ENCODE measurements around the gene CST7. TPM values are rescaled to one million over a fixed set of nuclear protein-coding genes. Genes with fewer than 3 reads are reported as not detected.

The CST7 gene
- total and polyA plus RNA-seq, 2 of the 13 experiments (the other 11 are each of a cell fraction or from before 2014, with no cell fraction given), result not detected

DNA sequence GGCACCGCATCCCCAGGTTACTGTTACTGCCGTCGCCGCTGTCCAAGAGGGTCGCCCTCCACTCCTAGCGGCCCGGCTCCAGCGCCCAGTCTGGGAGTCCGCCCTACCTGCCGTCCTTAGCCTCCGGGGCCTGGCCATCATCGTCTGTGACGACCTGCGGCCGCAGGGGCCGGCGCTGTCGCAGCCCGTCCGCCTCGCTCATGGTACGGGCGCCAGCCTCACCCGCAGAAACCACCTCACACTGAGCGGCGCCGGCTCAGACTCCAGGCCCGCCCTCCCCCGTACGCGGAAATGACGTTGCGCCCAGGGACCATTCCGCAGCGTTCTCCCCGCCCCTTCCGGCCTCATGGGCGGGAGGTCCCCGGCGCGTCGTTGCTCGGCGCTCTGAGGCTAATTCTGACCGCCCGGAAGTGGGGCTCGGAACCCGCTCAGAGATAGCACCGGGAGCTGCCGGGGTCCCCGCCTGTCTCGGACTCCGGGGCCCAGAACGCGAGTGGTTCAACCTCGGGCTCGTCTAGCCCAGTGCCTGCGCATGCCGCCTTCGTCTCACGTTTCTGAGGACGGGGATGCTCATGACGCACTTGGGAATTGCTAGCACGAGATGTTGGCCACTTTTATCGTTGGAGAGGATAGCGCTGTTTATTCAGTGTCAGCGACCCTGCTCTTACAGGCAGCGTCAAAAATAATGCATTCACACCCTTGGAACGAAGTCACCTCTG is 43.6 kb downstream of the CST7 start, which contains the start of gene APMAP (continued):
- no peak; the same call in 1 of the 2 replicates for TF ChIP-seq ZBED4 (CRISPR knock-in tag; IDR thresholded peaks at IDR 0.05; ENCODE audit: borderline replicate concordance)
- no peak for TF ChIP-seq ZNF577 (CRISPR knock-in tag; IDR thresholded peaks at IDR 0.05; ENCODE audit: borderline replicate concordance, low read depth)
- TF ChIP-seq ZEB1 (IDR thresholded peaks at IDR 0.05; ENCODE audit: insufficient replicate concordance, low read depth), result peak; percentile 31
- TF ChIP-seq ZSCAN20 (CRISPR knock-in tag; IDR thresholded peaks at IDR 0.05; ENCODE audit: borderline replicate concordance), result peak; percentile 90; the same call in 1 of the 2 replicates
- TF ChIP-seq NR2F1 (CRISPR knock-in tag; IDR thresholded peaks at IDR 0.05), result 0 out of 4 replicates have a peak, but pooled peaks of 1 of the 2 experiments have one; percentile 10
- TF ChIP-seq, protein P1, sequence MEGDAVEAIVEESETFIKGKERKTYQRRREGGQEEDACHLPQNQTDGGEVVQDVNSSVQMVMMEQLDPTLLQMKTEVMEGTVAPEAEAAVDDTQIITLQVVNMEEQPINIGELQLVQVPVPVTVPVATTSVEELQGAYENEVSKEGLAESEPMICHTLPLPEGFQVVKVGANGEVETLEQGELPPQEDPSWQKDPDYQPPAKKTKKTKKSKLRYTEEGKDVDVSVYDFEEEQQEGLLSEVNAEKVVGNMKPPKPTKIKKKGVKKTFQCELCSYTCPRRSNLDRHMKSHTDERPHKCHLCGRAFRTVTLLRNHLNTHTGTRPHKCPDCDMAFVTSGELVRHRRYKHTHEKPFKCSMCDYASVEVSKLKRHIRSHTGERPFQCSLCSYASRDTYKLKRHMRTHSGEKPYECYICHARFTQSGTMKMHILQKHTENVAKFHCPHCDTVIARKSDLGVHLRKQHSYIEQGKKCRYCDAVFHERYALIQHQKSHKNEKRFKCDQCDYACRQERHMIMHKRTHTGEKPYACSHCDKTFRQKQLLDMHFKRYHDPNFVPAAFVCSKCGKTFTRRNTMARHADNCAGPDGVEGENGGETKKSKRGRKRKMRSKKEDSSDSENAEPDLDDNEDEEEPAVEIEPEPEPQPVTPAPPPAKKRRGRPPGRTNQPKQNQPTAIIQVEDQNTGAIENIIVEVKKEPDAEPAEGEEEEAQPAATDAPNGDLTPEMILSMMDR (CRISPR knock-in tag; IDR thresholded peaks at IDR 0.05), result peak; percentile 24
- TF ChIP-seq ZNF18 (CRISPR knock-in tag; IDR thresholded peaks at IDR 0.05; ENCODE audit: insufficient replicate concordance), result peak; percentile 88
- TF ChIP-seq ZNF766 (CRISPR knock-in tag; IDR thresholded peaks at IDR 0.05; ENCODE audit: borderline replicate concordance), result peak; percentile 98
- TF ChIP-seq, protein P2, sequence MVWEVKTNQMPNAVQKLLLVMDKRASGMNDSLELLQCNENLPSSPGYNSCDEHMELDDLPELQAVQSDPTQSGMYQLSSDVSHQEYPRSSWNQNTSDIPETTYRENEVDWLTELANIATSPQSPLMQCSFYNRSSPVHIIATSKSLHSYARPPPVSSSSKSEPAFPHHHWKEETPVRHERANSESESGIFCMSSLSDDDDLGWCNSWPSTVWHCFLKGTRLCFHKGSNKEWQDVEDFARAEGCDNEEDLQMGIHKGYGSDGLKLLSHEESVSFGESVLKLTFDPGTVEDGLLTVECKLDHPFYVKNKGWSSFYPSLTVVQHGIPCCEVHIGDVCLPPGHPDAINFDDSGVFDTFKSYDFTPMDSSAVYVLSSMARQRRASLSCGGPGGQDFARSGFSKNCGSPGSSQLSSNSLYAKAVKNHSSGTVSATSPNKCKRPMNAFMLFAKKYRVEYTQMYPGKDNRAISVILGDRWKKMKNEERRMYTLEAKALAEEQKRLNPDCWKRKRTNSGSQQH (CRISPR knock-in tag; IDR thresholded peaks at IDR 0.05; ENCODE audit: low read depth), result peak; percentile 88
- TF ChIP-seq PRDM15 (CRISPR knock-in tag; IDR thresholded peaks at IDR 0.05), result peak; percentile 51; the same call in 1 of the 2 replicates
- peak; percentile 98 for TF ChIP-seq TFDP2 (CRISPR knock-in tag; IDR thresholded peaks at IDR 0.05)
- peak; percentile 66 for TF ChIP-seq FOXA3 (CRISPR knock-in tag; IDR thresholded peaks at IDR 0.05)
- TF ChIP-seq ZNF446 (CRISPR knock-in tag; IDR thresholded peaks at IDR 0.05), result peak; percentile 82

Data from HepG2 (cell line).